ENCODE measurements around the gene SLC12A7. TPM values are rescaled to one million over a fixed set of nuclear protein-coding genes. Genes with fewer than 3 reads are reported as not detected.
A peak's percentile ranks its signal among the peaks of the same experiment; 100 is the strongest.

Gene SLC12A7
- total and polyA plus RNA-seq, 2 of the 13 experiments (the other 11 are each of a cell fraction or from before 2014, with no cell fraction given), result 14.0 to 18.5 TPM

- TF ChIP-seq, protein P1, sequence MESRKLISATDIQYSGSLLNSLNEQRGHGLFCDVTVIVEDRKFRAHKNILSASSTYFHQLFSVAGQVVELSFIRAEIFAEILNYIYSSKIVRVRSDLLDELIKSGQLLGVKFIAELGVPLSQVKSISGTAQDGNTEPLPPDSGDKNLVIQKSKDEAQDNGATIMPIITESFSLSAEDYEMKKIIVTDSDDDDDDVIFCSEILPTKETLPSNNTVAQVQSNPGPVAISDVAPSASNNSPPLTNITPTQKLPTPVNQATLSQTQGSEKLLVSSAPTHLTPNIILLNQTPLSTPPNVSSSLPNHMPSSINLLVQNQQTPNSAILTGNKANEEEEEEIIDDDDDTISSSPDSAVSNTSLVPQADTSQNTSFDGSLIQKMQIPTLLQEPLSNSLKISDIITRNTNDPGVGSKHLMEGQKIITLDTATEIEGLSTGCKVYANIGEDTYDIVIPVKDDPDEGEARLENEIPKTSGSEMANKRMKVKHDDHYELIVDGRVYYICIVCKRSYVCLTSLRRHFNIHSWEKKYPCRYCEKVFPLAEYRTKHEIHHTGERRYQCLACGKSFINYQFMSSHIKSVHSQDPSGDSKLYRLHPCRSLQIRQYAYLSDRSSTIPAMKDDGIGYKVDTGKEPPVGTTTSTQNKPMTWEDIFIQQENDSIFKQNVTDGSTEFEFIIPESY (CRISPR knock-in tag; IDR thresholded peaks at IDR 0.05), result peak; percentile 44; the same call in 1 of the 2 replicates
- TF ChIP-seq GFI1 (CRISPR knock-in tag; IDR thresholded peaks at IDR 0.05; ENCODE audit: borderline replicate concordance), result peak; percentile 26; the same call in 1 of the 2 replicates
- TF ChIP-seq RBAK (CRISPR knock-in tag; IDR thresholded peaks at IDR 0.05), result peak; percentile 100
- TF ChIP-seq AKAP8 (CRISPR knock-in tag; IDR thresholded peaks at IDR 0.05), result 0 out of 2 replicates have a peak, but pooled peaks have one; percentile 43
- TF ChIP-seq, protein P2, sequence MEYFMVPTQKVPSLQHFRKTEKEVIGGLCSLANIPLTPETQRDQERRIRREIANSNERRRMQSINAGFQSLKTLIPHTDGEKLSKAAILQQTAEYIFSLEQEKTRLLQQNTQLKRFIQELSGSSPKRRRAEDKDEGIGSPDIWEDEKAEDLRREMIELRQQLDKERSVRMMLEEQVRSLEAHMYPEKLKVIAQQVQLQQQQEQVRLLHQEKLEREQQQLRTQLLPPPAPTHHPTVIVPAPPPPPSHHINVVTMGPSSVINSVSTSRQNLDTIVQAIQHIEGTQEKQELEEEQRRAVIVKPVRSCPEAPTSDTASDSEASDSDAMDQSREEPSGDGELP (IDR thresholded peaks at IDR 0.05; ENCODE audit: borderline replicate concordance, low read depth), result peak; percentile 64; the same call in 1 of the 2 replicates
- 0 out of 2 replicates have a peak, but pooled peaks have one; percentile 21 for TF ChIP-seq ZKSCAN8 (CRISPR knock-in tag; IDR thresholded peaks at IDR 0.05; ENCODE audit: borderline replicate concordance)
- TF ChIP-seq ZNF841 (CRISPR knock-in tag; IDR thresholded peaks at IDR 0.05; ENCODE audit: borderline replicate concordance), result 0 out of 2 replicates have a peak, but pooled peaks have one; percentile 32
- TF ChIP-seq ZNF639 (CRISPR knock-in tag; conservative IDR thresholded peaks at IDR 0.05), result peak; percentile 75
- TF ChIP-seq RCOR2 (CRISPR knock-in tag; IDR thresholded peaks at IDR 0.05), result peak; percentile 92
- TF ChIP-seq PAXIP1 (CRISPR knock-in tag; conservative IDR thresholded peaks at IDR 0.05), result peak; percentile 54; the same call in 1 of the 2 replicates
- peak; percentile 62 for TF ChIP-seq ETV5 (CRISPR knock-in tag; IDR thresholded peaks at IDR 0.05; ENCODE audit: borderline replicate concordance)
- TF ChIP-seq, protein P3, sequence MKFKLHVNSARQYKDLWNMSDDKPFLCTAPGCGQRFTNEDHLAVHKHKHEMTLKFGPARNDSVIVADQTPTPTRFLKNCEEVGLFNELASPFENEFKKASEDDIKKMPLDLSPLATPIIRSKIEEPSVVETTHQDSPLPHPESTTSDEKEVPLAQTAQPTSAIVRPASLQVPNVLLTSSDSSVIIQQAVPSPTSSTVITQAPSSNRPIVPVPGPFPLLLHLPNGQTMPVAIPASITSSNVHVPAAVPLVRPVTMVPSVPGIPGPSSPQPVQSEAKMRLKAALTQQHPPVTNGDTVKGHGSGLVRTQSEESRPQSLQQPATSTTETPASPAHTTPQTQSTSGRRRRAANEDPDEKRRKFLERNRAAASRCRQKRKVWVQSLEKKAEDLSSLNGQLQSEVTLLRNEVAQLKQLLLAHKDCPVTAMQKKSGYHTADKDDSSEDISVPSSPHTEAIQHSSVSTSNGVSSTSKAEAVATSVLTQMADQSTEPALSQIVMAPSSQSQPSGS (CRISPR knock-in tag; IDR thresholded peaks at IDR 0.05), result peak; percentile 58; the same call in 1 of the 2 replicates
- TF ChIP-seq, protein P4, sequence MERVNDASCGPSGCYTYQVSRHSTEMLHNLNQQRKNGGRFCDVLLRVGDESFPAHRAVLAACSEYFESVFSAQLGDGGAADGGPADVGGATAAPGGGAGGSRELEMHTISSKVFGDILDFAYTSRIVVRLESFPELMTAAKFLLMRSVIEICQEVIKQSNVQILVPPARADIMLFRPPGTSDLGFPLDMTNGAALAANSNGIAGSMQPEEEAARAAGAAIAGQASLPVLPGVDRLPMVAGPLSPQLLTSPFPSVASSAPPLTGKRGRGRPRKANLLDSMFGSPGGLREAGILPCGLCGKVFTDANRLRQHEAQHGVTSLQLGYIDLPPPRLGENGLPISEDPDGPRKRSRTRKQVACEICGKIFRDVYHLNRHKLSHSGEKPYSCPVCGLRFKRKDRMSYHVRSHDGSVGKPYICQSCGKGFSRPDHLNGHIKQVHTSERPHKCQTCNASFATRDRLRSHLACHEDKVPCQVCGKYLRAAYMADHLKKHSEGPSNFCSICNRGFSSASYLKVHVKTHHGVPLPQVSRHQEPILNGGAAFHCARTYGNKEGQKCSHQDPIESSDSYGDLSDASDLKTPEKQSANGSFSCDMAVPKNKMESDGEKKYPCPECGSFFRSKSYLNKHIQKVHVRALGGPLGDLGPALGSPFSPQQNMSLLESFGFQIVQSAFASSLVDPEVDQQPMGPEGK (CRISPR knock-in tag; IDR thresholded peaks at IDR 0.05), result peak; percentile 81
- peak; percentile 68; the same call in 1 of the 2 replicates for TF ChIP-seq ZNF788 (CRISPR knock-in tag; IDR thresholded peaks at IDR 0.05; ENCODE audit: borderline replicate concordance)
- no peak for TF ChIP-seq FOXK1 (CRISPR knock-in tag; IDR thresholded peaks at IDR 0.05; ENCODE audit: borderline replicate concordance, low read depth)
- TF ChIP-seq KDM4B (CRISPR knock-in tag; IDR thresholded peaks at IDR 0.05), result 0 out of 2 replicates have a peak, but pooled peaks have one; percentile 12
- peak; percentile 32 for TF ChIP-seq CBX1 (IDR thresholded peaks at IDR 0.05; ENCODE audit: low read depth)
These were observed 49.4 kb upstream of the SLC12A7 start (continued) for GRCh38 chr5:1161108-1161832.
